H1 (cell line): ENCODE data around the gene WIPF1.

ENCODE experiments used
- CTCF ChIP-seq, 3 experiments: IDR thresholded peaks; 1 replicate in 2 of 3; 2 replicates in 1 of 3; pipeline versions ENCODE4 v1.5.1 to v1.6.1; 2011; ENCODE audit warnings: low read length in 3 of 3, mild to moderate bottlenecking in 3 of 3, inconsistent platforms in 2 of 3, low read depth in 1 of 3, moderate library complexity in 1 of 3; ENCODE audit not compliant: insufficient read depth in 1 of 3; ENCODE audit errors: control extremely low read depth in 1 of 3
- EP300 ChIP-seq, 2 experiments: IDR thresholded peaks; 1 replicate in 1 of 2; 2 replicates in 1 of 2; pipeline ENCODE4 v1.6.1; 2011 to 2012; ENCODE audit warnings: low read depth in 2 of 2, low read length in 2 of 2, mild to moderate bottlenecking in 2 of 2, borderline replicate concordance in 1 of 2, inconsistent platforms in 1 of 2, moderate library complexity in 1 of 2
- EZH2 ChIP-seq: fragments of 200-600 bp; sonication (generic); IDR thresholded peaks from 2 replicates; pipeline ENCODE4 v1.7.1; 2012; ENCODE audit warnings: low read depth, mild to moderate bottlenecking, moderate library complexity, low read length, inconsistent platforms; ENCODE audit not compliant: severe bottlenecking
- GABPA ChIP-seq: IDR thresholded peaks from 2 replicates; pipeline ENCODE4 v1.6.1; 2011; ENCODE audit warnings: mild to moderate bottlenecking, low read length, moderate library complexity, borderline replicate concordance; ENCODE audit not compliant: insufficient read depth
- HDAC2 ChIP-seq, 2 experiments: fragments of 300-600 bp in 1 of 2; sonication (generic) in 1 of 2; IDR thresholded peaks; 2 replicates each; pipeline ENCODE4 v1.6.1; 2011 to 2012; ENCODE audit warnings: low read depth in 2 of 2, low read length in 2 of 2, mild to moderate bottlenecking in 2 of 2, moderate library complexity in 2 of 2, borderline replicate concordance in 1 of 2, inconsistent platforms in 1 of 2
- MAFK ChIP-seq: IDR thresholded peaks from 2 replicates; pipeline ENCODE4 v1.6.1; 2012; ENCODE audit warnings: low read depth, mild to moderate bottlenecking, improper control_type of control experiment, low read length
- POLR2A ChIP-seq, 2 experiments: IDR thresholded peaks; 1 replicate in 1 of 2; 2 replicates in 1 of 2; pipeline ENCODE4 v1.6.1; 2011; ENCODE audit warnings: low read depth in 2 of 2, low read length in 2 of 2, mild to moderate bottlenecking in 2 of 2; ENCODE audit errors: control extremely low read depth in 1 of 2
- RFX5 ChIP-seq: IDR thresholded peaks from 2 replicates; pipeline ENCODE4 v1.6.1; 2011; ENCODE audit warnings: low read depth, low read length, improper control_type of control experiment, borderline replicate concordance
- SIN3A ChIP-seq, 2 experiments: IDR thresholded peaks in 1 of 2; conservative IDR thresholded peaks in 1 of 2; 2 replicates each; pipeline ENCODE4 v1.6.1; 2011 to 2012; ENCODE audit warnings: low read length in 2 of 2, improper control_type of control experiment in 1 of 2, low read depth in 1 of 2, mild to moderate bottlenecking in 1 of 2

- TF ChIP-seq CTCF (IDR thresholded peaks at IDR 0.05; ENCODE audit: control extremely low read depth in 1 of 3, insufficient read depth in 1 of 3, low read depth in 1 of 3, low read length in 3 of 3), result no peak
- TF ChIP-seq MAFK, result no peak
- TF ChIP-seq EZH2, result no peak
- no peak for TF ChIP-seq HDAC2 (IDR thresholded peaks at IDR 0.05; ENCODE audit: borderline replicate concordance in 1 of 2, low read depth in 2 of 2, low read length in 2 of 2)
- TF ChIP-seq RFX5, result no peak
- no peak for TF ChIP-seq POLR2A (IDR thresholded peaks at IDR 0.05; ENCODE audit: control extremely low read depth in 1 of 2, low read depth in 2 of 2, low read length in 2 of 2)
- TF ChIP-seq SIN3A (conservative IDR thresholded peaks at IDR 0.05 in 1 of 2, IDR thresholded peaks at IDR 0.05 in 1 of 2; ENCODE audit: low read depth in 1 of 2, low read length in 2 of 2), result no peak
- TF ChIP-seq EP300 (IDR thresholded peaks at IDR 0.05; ENCODE audit: borderline replicate concordance in 1 of 2, low read depth in 2 of 2, low read length in 2 of 2), result no peak
- no peak for TF ChIP-seq GABPA
Measured at GRCh38 chr2:174600349-174600748, 2.7 kb upstream of the WIPF1 start.
